ENCODE data around the gene TOB1. TPM values are rescaled to one million over a fixed set of nuclear protein-coding genes. Genes with fewer than 3 reads are reported as not detected.

Gene TOB1
- total RNA-seq, 4 donors from 2014 or later = 26.7 to 34.4 (median 31.0) TPM

DNA sequence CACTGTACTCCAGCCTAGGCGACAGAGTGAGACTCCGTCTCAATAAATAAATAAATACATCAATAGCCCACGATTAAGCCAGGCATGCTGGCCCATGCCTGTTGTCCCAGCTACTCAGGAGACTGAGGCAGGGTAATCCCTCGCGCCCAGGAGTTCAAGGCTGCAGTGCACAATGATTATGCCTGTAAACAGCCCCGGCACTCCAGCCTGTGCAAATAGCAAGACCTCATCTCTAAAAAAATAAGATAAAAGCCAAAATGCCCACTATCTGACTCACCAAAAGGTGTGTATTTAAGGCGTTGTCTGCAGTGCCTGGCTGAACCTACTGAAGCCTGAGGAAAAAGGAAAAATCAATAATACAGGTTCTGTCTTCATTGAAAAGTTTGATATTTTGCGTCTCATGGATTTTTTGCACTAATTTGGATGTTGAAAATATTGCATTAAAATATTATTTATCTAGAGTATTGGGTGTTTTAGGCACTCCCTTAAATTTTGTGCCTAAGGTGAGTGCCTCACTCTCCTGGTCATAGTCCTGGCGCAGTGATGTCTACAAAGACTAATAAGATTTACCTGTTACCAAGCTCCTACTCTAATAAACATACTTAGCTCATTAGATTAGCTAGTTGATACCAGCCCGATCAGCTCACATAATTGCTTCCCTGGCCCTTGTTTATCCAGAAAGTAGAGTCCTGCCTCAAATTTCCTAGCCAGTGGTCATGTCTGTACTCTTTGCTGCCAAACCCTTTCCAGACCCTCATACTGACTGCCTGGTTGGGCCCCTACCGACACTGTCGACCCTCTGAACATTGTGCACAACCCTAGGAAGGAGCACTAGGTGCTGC lies 24.7 kb upstream of the TOB1 start:
- Histone ChIP-seq H3K27me3 (no peaks in the 10 kb centered on the region), H3K9me3 (no peaks in the 10 kb centered on the region), H3K27ac (replicated peaks in 1 of 4) (no peak overlapping the region), H3K36me3 (no peaks in the 10 kb centered on the region), H3K4me3 (no peak overlapping the region), H3K4me1 (peaks cover 0 to 8% (median 0%) of the 10 kb centered on the region in 4 donors)
- 78% methylated on average over 12 of the region's 12 CpGs for WGBS
- no peak for DNase-seq (ENCODE audit: extremely low spot score)
- TF ChIP-seq POLR2A (IDR thresholded peaks at IDR 0.05; ENCODE audit: low read depth) (no peak), POLR2AphosphoS5 (IDR thresholded peaks at IDR 0.05) (no peak), EP300 (IDR thresholded peaks at IDR 0.05) (no peak)
- TF ChIP-seq, protein P1, sequence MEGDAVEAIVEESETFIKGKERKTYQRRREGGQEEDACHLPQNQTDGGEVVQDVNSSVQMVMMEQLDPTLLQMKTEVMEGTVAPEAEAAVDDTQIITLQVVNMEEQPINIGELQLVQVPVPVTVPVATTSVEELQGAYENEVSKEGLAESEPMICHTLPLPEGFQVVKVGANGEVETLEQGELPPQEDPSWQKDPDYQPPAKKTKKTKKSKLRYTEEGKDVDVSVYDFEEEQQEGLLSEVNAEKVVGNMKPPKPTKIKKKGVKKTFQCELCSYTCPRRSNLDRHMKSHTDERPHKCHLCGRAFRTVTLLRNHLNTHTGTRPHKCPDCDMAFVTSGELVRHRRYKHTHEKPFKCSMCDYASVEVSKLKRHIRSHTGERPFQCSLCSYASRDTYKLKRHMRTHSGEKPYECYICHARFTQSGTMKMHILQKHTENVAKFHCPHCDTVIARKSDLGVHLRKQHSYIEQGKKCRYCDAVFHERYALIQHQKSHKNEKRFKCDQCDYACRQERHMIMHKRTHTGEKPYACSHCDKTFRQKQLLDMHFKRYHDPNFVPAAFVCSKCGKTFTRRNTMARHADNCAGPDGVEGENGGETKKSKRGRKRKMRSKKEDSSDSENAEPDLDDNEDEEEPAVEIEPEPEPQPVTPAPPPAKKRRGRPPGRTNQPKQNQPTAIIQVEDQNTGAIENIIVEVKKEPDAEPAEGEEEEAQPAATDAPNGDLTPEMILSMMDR (IDR thresholded peaks at IDR 0.05) = no peak
- intact Hi-C loops (cut with DNase I) = no loop called here

DNA sequence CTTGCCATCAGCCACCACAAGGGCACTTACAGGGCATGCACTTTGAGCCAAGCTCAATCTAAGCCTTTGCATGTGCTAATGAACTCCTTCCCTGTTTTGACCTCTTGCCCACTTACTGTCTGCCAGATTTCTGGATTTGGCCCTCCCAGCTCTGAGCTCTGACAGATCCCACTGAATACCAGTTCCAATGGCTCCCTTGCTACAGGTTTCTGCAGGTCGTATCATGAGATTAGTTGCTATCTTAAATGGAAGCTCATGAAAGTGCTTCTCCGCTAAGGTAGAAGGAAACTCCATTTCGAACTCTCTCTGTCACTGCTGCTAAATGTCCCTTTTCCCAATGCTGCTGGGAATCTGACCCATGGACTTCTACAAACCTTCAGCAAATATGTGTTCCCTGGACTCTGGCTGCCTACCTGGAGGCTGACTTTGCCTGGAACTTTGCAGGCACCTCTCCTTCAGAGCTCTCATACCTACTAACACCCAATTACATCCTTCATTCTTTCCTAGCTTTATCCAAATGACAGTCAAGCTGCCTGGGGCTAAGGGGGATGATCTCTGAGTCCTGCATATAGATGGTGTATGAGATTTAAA lies 23.5 kb upstream of the TOB1 start:
- Histone ChIP-seq H3K27ac (replicated peaks in 1 of 4) (no peak overlapping the region), H3K4me3 (no peak overlapping the region), H3K27me3 (no peaks in the 10 kb centered on the region), H3K4me1 (peaks cover 0 to 8% (median under 1%) of the 10 kb centered on the region in 4 donors), H3K36me3 (no peaks in the 10 kb centered on the region), H3K9me3 (no peaks in the 10 kb centered on the region)
- no peak for DNase-seq (ENCODE audit: extremely low spot score)
- no peak for TF ChIP-seq EP300 (IDR thresholded peaks at IDR 0.05)
- TF ChIP-seq POLR2A (IDR thresholded peaks at IDR 0.05; ENCODE audit: low read depth) = no peak
- WGBS = 87% methylated on average over 3 of the region's 3 CpGs
- intact Hi-C loops (cut with DNase I) = no loop called here

DNA sequence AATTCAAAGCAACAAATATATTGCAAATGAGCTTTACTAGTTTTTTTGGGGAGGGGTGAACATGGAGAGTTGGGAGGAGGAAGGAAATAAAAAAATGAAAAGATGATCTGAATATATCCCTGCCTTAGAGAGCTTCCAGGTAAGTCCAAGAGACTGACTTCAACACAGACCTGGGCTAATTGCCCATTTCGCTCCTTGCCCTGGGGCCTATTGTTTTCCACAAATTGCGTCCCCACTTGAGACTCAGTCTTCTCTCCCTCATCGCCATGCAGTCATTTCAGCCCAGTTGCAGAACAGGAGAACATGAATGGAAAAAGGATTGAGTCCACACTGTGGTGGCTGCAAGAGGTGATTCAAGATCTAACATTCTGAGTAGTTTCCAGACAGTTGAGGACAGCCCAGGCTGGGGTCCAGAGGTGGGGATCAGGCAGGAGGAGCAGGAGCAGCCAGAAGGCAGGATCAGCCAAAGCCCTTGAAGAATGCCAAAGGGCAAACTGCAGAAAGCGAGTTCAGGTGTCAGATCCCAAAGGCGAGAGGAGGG lies 21.6 kb upstream of the TOB1 start:
- Histone ChIP-seq H3K27ac (replicated peaks in 1 of 4) (no peak overlapping the region), H3K4me1 (peaks cover 0 to 9% (median 0%) of the 10 kb centered on the region in 4 donors), H3K27me3 (no peaks in the 10 kb centered on the region), H3K4me3 (no peak overlapping the region), H3K9me3 (no peaks in the 10 kb centered on the region), H3K36me3 (no peaks in the 10 kb centered on the region)
- TF ChIP-seq POLR2A (IDR thresholded peaks at IDR 0.05; ENCODE audit: low read depth) = no peak
- TF ChIP-seq POLR2AphosphoS5 (IDR thresholded peaks at IDR 0.05) = no peak
- TF ChIP-seq, protein P1 (IDR thresholded peaks at IDR 0.05) = no peak
- no peak for TF ChIP-seq EP300 (IDR thresholded peaks at IDR 0.05)
- 92% methylated on average over 5 of the region's 5 CpGs for WGBS
- intact Hi-C loops (cut with DNase I) = no loop called here
- DNase-seq (ENCODE audit: extremely low spot score) = no peak

DNA sequence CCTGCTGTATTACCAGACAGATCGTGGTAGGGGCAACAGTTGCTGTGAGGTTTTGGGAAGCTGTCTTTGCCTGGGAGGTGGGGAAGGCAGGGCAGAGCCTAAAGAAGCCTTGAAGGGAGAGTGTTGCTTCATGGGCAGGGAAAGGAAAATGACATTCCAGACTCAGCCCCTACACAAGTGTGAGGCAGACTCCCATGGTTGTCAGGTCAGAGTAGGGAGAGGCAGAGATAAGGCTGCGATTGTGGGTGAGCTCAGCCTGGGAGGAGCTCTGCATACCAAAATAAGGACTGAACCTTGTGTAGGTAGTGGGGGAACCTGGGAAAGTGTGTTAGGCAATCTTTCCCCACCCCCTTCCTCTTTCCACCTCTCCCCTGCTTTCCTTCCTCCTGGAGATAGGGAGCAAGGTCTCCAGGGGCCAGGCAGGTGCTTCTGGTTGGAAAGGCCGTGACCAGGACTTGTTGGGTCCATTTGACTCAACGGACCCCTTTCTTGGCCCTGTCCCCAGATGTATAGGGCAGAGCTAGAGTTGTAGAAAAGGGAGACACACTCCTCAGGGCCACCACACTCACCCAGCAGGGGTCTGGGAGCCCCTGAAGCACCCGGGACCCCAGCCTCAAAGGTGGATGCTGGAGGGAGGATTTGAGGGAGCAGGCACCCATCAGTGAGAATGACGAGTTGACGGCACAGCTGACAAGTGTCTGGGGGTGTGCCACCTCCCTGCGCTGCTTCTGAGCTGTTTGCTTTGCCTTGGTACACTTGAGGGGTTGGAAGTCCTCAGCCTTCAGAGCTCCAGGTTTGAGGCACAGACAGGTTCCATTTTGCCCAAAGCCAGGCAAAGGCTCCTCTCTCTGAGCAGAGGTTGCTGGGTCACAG lies 18.5 kb upstream of the TOB1 start:
- Histone ChIP-seq H3K27ac (replicated peaks in 1 of 4) (no peak overlapping the region), H3K27me3 (no peaks in the 10 kb centered on the region), H3K4me3 (no peak overlapping the region), H3K9me3 (peaks cover 0 to 4% (median 0%) of the 10 kb centered on the region in 4 donors), H3K36me3 (no peaks in the 10 kb centered on the region), H3K4me1 (peaks cover 0 to 9% (median 0%) of the 10 kb centered on the region in 4 donors)
- no peak for TF ChIP-seq EP300 (IDR thresholded peaks at IDR 0.05)
- TF ChIP-seq, protein P1 (IDR thresholded peaks at IDR 0.05) = no peak
- 81% methylated on average over 7 of the region's 8 CpGs for WGBS
- DNase-seq (ENCODE audit: extremely low spot score) = no peak
- intact Hi-C loops (cut with DNase I) = no loop called here
